ENCODE results near the gene CHFR. TPM values are rescaled to one million over a fixed set of nuclear protein-coding genes. Genes with fewer than 3 reads are reported as not detected.

Gene CHFR
- total and polyA plus RNA-seq, 9 of the 15 experiments (the other 6 are each of a cell fraction or from before 2014, with no cell fraction given): 0.61 to 33.9 (median 19.3) TPM

- TF ChIP-seq MGA (IDR thresholded peaks at IDR 0.05) (no peak), CGGBP1 (CRISPR knock-in tag; IDR thresholded peaks at IDR 0.05) (no peak), ZNF407 (IDR thresholded peaks at IDR 0.05; ENCODE audit: low read depth) (no peak), HDAC2 (IDR thresholded peaks at IDR 0.05) (no peak), NFATC3 (IDR thresholded peaks at IDR 0.05) (no peak), ETV1 (tag; conservative IDR thresholded peaks at IDR 0.05; ENCODE audit: low read depth) (no peak), BDP1 (IDR thresholded peaks at IDR 0.05; ENCODE audit: insufficient read depth, insufficient read length) (no peak)
Observed at GRCh38 chr12:132842449-132843045, 44.9 kb downstream of the CHFR start (continued).

Measured in K562 (cell line).